Natural killer cell (primary cell): Measurements from ENCODE around the gene IQCK. TPM values are rescaled to one million over a fixed set of nuclear protein-coding genes. Genes with fewer than 3 reads are reported as not detected.

ENCODE experiments used
- ATAC-seq, 3 donors: fragments of 150-1000 bp in 2 of 3; fragments of 200-7000 bp in 1 of 3; cut with Tn5 transposase; 1 replicate in 1 of 3; 2 replicates in 2 of 3; pipeline ENCODE4 v1.10.0; 2021; ENCODE audit warnings: mild to moderate bottlenecking in 2 of 3, moderate library complexity in 2 of 3
- DNase-seq, 2 donors: peaks; one replicate each; pipeline versions ENCODE4 v3.0.0 to v3.0.0-alpha.2; 2013 to 2021; ENCODE audit warnings: mixed read lengths in 1 of 2
- H3K27ac ChIP-seq: one replicate; pipeline ENCODE4 v1.5.1; 2013; ENCODE audit warnings: mild to moderate bottlenecking, low read length
- H3K27me3 ChIP-seq: one replicate; pipeline ENCODE4 v1.6.1; 2013; ENCODE audit warnings: low read length; ENCODE audit not compliant: control insufficient read depth, insufficient read depth
- H3K36me3 ChIP-seq: one replicate; pipeline ENCODE4 v1.6.1; 2013; ENCODE audit warnings: low read length; ENCODE audit not compliant: control insufficient read depth, insufficient read depth
- H3K4me1 ChIP-seq: one replicate; pipeline ENCODE4 v1.6.1; 2013; ENCODE audit warnings: low read length; ENCODE audit not compliant: control insufficient read depth, insufficient read depth
- H3K4me3 ChIP-seq: one replicate; pipeline ENCODE4 v1.5.1; 2013; ENCODE audit warnings: low read length
- H3K9me3 ChIP-seq: one replicate; pipeline ENCODE4 v1.6.1; 2013; ENCODE audit warnings: low read length; ENCODE audit not compliant: control insufficient read depth, insufficient read depth
- H3K27ac Mint-ChIP-seq, 2 donors: one replicate each; pipeline ENCODE4 v1.8.0; 2022; ENCODE audit warnings: mild to moderate bottlenecking in 2 of 2, mixed read lengths in 2 of 2, moderate library complexity in 1 of 2
- H3K27me3 Mint-ChIP-seq, 2 donors: one replicate each; pipeline ENCODE4 v1.8.0; 2022; ENCODE audit warnings: low read depth in 2 of 2, mixed read lengths in 2 of 2
- H3K36me3 Mint-ChIP-seq: one replicate; pipeline ENCODE4 v1.8.0; 2022; ENCODE audit warnings: mixed read lengths
- H3K4me1 Mint-ChIP-seq, 2 donors: one replicate each; pipeline ENCODE4 v1.8.0; 2022; ENCODE audit warnings: mixed read lengths in 2 of 2
- H3K4me3 Mint-ChIP-seq: one replicate; pipeline ENCODE4 v1.8.0; 2022; ENCODE audit warnings: mild to moderate bottlenecking, moderate library complexity, mixed read lengths
- H3K9me3 Mint-ChIP-seq, 2 donors: one replicate each; pipeline ENCODE4 v1.8.0; 2022; ENCODE audit warnings: mixed read lengths in 2 of 2
- WGBS: methylation state at CpG from one replicate; pipeline ENCODE4 v1.1.7; 2013; ENCODE audit warnings: missing lambda C conversion rate; ENCODE audit not compliant: insufficient coverage; 5-methylcytosine and 5-hydroxymethylcytosine counted together
- intact Hi-C: fragments of 100-400 bp; cut with micrococcal nuclease; formaldehyde crosslinking; loops from one replicate; pipeline ENCODE4 v1.14.2; 2022
- total RNA-seq, 4 donors: library from RNA; stranded (reverse); fragments of 120-200 nt in 1 of 4; gene quantifications; one replicate each; pipeline versions ENCODE4 v1.2.3 to v1.2.4, GENCODE V29; 2013 to 2022
- TF ChIP-seq, protein P1 (sequence below): fragments of 200-600 bp; IDR thresholded peaks from one replicate; pipeline ENCODE4 v1.8.0; 2022; ENCODE audit warnings: antibody characterized with exemption

Gene IQCK
- total RNA-seq, 3 donors from 2014 or later (not counting 1 experiment from before 2014, with no cell fraction given): 0.38 to 1.8 (median 0.68) TPM

- Histone ChIP-seq H3K27ac (no peak overlapping the region), H3K9me3 (no peaks in the 10 kb centered on the region), H3K4me1 (peaks cover 13% of the 10 kb centered on the region), H3K36me3 (peaks cover 2% of the 10 kb centered on the region), H3K27me3 (no peaks in the 10 kb centered on the region), H3K4me3 (peak overlapping the region; percentile 64)
- TF ChIP-seq, protein P1, sequence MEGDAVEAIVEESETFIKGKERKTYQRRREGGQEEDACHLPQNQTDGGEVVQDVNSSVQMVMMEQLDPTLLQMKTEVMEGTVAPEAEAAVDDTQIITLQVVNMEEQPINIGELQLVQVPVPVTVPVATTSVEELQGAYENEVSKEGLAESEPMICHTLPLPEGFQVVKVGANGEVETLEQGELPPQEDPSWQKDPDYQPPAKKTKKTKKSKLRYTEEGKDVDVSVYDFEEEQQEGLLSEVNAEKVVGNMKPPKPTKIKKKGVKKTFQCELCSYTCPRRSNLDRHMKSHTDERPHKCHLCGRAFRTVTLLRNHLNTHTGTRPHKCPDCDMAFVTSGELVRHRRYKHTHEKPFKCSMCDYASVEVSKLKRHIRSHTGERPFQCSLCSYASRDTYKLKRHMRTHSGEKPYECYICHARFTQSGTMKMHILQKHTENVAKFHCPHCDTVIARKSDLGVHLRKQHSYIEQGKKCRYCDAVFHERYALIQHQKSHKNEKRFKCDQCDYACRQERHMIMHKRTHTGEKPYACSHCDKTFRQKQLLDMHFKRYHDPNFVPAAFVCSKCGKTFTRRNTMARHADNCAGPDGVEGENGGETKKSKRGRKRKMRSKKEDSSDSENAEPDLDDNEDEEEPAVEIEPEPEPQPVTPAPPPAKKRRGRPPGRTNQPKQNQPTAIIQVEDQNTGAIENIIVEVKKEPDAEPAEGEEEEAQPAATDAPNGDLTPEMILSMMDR: no peak
- Mint-ChIP-seq H3K36me3 (peaks cover 11% of the 10 kb centered on the region), H3K4me3 (peak overlapping the region; percentile 95), H3K9me3 (no peaks in the 10 kb centered on the region), H3K4me1 (peaks cover 28 to 37% of the 10 kb centered on the region in 2 donors), H3K27ac (peak overlapping the region; percentile 79 to 86), H3K27me3 (no peaks in the 10 kb centered on the region)
- DNase-seq (no peak), ATAC-seq (no peak)
- intact Hi-C loops: no loop called here
- WGBS: under 1% methylated on average over 10 of the region's 10 CpGs
These were observed 757 bp upstream of the IQCK start for GRCh38 chr16:19717314-19717713.

GRCh38 chr16:19718624-19718965, 524 bp downstream of the IQCK start:
- Mint-ChIP-seq H3K36me3 (peaks cover 11% of the 10 kb centered on the region), H3K27ac (peak overlapping the region; percentile 79 to 86), H3K9me3 (no peaks in the 10 kb centered on the region), H3K4me3 (peak overlapping the region; percentile 95), H3K4me1 (peaks cover 28 to 37% of the 10 kb centered on the region in 2 donors), H3K27me3 (peaks cover 0 to 3% of the 10 kb centered on the region in 2 donors)
- no peak overlapping the region for H3K27ac ChIP-seq
- whole genome bisulfite sequencing: 1% methylated on average over 21 of the region's 21 CpGs
- no peaks in the 10 kb centered on the region for H3K9me3 ChIP-seq
- ATAC-seq (no peak), DNase-seq (no peak)
- H3K27me3 ChIP-seq: no peaks in the 10 kb centered on the region
- peaks cover under 1% of the 10 kb centered on the region for H3K36me3 ChIP-seq
- peaks cover 13% of the 10 kb centered on the region for H3K4me1 ChIP-seq
- TF ChIP-seq, protein P1: no peak
- intact Hi-C loops: loop anchor here (1.0 kb wide), 1 partner anchor 163 kb away; the partner anchor contains the start of gene VPS35L
- H3K4me3 ChIP-seq: peak overlapping the region; percentile 64

DNA sequence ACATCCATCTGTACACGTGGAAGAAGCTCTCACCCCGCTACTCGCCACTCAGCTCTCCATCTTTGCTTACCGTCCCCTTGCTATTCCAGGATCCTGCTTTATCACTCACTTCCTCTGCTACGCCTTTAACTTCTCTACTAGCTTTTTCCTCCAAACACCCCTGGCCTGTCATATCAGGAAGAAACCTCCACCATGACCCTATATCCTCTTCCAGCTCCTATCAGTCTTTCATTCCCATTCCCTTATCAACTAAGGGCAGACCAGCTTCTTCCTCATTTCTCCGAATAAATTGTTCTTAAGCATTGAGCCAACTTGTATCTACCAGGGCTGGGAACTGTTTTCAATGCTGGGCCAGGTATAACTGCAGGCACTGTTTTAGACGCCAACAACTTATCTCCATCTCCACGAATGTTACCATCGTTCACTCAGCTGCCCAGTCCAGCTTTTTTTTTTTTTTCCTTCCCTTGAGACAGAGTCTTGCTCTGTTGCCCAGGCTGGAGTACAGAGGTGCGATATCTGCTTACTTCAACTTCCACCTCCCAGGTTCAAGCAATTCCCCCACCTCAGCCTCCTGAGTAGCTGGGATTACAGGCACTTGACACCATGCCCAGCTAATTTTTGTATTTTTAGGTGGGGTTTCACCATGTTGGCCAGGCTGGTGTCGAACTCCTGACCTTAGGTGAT, 4.3 kb downstream of the IQCK start:
- intact Hi-C loops: no loop called here
- Mint-ChIP-seq H3K27ac (no peak overlapping the region), H3K9me3 (no peaks in the 10 kb centered on the region), H3K27me3 (peaks cover 0 to 8% of the 10 kb centered on the region in 2 donors), H3K36me3 (no peaks in the 10 kb centered on the region), H3K4me3 (no peak overlapping the region), H3K4me1 (peaks cover 4 to 8% of the 10 kb centered on the region in 2 donors)
- ATAC-seq (no peak), DNase-seq (no peak)
- Histone ChIP-seq H3K4me1 (peaks cover 9% of the 10 kb centered on the region), H3K9me3 (no peaks in the 10 kb centered on the region), H3K27ac (no peak overlapping the region), H3K27me3 (no peaks in the 10 kb centered on the region), H3K36me3 (no peaks in the 10 kb centered on the region), H3K4me3 (no peak overlapping the region)
- WGBS: 79% methylated on average over 11 of the region's 11 CpGs
- TF ChIP-seq, protein P1: no peak

GRCh38 chr16:19722981-19723380, 4.9 kb downstream of the IQCK start:
- Mint-ChIP-seq H3K4me3 (no peak overlapping the region), H3K4me1 (peaks cover 6 to 10% of the 10 kb centered on the region in 2 donors), H3K36me3 (no peaks in the 10 kb centered on the region), H3K9me3 (no peaks in the 10 kb centered on the region), H3K27me3 (peaks cover 0 to 8% of the 10 kb centered on the region in 2 donors), H3K27ac (no peak overlapping the region)
- no peak for DNase-seq
- Histone ChIP-seq H3K4me1 (peaks cover 6% of the 10 kb centered on the region), H3K27ac (no peak overlapping the region), H3K36me3 (no peaks in the 10 kb centered on the region), H3K9me3 (no peaks in the 10 kb centered on the region), H3K4me3 (no peak overlapping the region), H3K27me3 (no peaks in the 10 kb centered on the region)
- ATAC-seq: no peak
- TF ChIP-seq, protein P1: no peak
- 96% methylated on average over 7 of the region's 7 CpGs for WGBS
- intact Hi-C loops: no loop called here
